HG02678 (cell line): ENCODE measurements around the gene TNFAIP6.
"Not testable (repeated sequence)": the region's sequence is repeated elsewhere in the genome, so short reads cannot be mapped to it uniquely, and the experiment has no call there.

Experiments
- ATAC-seq: cut with Tn5 transposase; IDR thresholded peaks from one replicate; pipeline ENCODE4 v1.9.1; 2021; ENCODE audit warnings: mild to moderate bottlenecking, moderate library complexity; ENCODE audit not compliant: unreplicated experiment

The TNFAIP6 gene, protein sequence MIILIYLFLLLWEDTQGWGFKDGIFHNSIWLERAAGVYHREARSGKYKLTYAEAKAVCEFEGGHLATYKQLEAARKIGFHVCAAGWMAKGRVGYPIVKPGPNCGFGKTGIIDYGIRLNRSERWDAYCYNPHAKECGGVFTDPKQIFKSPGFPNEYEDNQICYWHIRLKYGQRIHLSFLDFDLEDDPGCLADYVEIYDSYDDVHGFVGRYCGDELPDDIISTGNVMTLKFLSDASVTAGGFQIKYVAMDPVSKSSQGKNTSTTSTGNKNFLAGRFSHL

GRCh38 chr2:151357359-151357758, at the start of gene TNFAIP6:
Gene TNFAIP6, plus strand, starts transcription at chr2:151357592. Its CDS starts 75 bp downstream, at chr2:151357667.
- ATAC-seq, result no peak

DNA sequence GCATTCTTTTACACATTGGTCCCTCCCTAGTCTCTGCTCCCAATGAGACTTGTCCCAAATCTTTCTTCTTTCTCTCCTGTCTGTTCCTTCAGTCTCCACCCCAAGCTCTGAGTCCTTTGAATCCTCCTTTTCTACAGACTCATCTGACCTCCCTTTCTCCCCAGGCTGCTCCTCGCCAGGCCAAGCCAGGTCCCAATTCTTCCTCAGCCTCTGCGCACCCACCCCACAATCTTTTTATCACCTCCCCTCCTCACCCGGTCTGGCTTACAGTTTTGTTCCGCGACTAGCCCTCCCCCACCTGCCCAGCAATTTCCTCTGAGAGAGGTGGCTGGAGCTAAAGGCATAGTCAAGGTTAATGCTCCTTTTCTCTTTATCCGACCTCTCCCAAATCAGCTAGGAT, 47.1 kb upstream of the TNFAIP6 start:
- not testable (repeated sequence) for ATAC-seq

- not testable (repeated sequence) for ATAC-seq
These were observed 45.0 kb upstream of the TNFAIP6 start for GRCh38 chr2:151312440-151312839.

DNA sequence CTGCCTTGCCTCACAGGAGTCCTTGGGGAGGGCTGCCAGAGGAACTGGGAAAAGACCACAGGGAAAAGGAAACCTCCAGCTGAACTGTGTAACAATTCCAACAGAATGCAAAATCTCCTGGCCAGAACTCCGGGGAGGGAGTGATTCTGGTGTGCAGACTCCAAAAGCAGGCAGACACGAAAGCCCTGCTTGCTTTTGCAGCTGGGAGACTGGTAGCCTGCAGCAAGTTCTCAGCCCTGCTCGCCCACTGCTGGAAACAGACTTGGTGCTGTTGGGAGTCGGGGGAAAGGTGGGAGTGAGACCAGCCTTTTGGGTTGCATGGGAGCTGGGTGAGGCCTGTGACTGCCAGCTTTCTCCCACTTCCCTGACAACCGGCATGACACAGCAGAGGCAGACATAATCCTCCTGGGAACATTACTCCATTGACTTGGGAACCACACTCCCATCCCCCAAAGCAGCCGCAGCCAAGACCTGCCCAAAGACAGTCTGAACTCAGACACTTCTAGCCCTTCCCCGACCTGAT, 42.0 kb upstream of the TNFAIP6 start:
- no peak for ATAC-seq

GRCh38 chr2:151325581-151326095, 31.8 kb upstream of the TNFAIP6 start:
- ATAC-seq, result no peak

DNA sequence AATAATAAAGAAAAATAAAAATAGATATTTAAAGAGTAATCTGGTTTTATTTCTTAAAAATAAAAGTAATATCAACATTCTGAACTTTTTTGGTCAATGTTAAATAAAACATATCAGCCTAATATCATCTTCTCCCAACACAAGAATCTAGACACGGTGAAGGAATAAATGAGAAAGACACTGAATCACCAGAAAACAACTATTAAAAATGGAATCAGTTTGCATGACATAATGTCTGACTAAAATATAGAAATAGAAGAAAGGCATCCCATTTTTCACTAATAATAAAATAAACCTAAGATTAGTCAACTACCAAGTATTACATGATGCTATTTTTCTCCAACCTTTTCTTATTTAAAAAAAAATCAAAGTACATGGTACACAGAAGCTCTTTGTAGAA, 30.8 kb upstream of the TNFAIP6 start:
- ATAC-seq, result no peak

GRCh38 chr2:151329998-151330397, 27.4 kb upstream of the TNFAIP6 start:
- no peak for ATAC-seq

- ATAC-seq, result no peak
These were observed 24.3 kb upstream of the TNFAIP6 start for GRCh38 chr2:151333083-151333482.

DNA sequence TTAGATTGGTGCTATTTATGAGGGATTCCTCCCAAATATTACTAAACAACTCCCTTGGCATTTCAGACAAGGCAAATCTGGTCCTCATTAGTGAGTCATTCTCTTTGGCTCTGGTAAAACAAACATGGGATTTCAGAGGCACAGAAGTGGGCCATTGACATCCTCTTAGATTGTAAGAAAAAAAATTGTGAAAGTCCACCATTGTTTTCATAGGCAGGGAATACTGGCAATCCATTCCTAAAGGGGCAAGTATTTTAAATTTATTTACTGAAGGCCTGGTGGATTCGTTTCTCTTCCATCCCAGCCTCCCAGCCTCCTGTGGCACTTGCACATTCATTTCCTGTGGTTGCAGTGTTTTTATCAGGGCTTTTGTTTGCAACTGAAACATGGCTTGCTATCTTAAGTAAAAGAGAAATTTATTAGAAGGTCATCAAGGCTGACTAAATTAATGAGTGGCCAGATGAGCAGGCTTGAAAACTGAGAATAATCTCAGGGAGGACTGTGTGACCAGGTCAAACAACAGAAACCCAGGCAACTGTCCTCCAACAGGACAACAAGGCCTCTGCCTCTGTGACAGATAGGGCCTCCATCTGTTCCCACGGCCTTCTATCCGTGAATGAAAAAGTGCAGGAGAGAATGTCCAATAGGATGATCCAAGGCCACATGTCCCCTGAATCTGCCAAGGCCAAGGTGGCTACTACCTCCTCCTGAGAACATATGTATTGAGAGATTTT, 23.1 kb upstream of the TNFAIP6 start:
- ATAC-seq, result no peak

GRCh38 chr2:151336863-151337371, 20.5 kb upstream of the TNFAIP6 start:
- ATAC-seq, result no peak

DNA sequence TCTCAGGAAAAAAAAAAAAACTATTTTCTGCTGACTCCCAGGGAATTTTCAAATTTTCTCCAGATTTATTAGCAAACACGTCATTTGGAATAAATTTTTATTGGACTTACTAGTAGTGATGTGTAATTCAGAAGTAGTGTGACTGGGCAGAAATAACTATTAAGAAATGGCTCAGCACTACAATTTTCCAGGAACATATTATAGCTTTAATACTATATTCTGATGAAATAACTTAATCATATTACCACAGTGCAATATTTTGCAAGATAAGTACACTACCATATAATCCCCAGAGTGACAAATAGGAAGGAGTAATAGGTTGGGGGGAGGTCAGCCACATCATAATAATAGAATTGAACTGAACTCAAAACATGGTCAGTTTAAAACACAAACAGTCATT, 19.7 kb upstream of the TNFAIP6 start:
- no peak for ATAC-seq

DNA sequence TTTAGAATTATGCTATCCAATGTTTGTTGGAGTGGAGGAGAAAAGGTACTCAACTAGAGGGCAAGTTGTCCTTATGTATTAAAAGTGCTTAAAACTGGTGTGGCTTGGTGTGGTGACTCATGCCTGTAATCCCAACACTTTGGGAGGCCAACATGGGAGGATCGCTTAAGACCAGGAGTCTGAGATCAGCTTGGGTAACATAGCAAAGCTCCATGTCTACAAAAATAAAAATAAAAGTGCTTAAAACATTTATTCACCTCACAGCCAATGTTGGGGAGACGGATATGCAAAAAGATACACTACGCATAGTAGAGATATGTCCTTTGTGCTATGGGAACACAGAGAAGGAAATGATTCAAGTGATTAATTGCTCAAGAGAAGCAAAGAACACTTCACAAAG, 19.3 kb upstream of the TNFAIP6 start:
- ATAC-seq, result no peak

DNA sequence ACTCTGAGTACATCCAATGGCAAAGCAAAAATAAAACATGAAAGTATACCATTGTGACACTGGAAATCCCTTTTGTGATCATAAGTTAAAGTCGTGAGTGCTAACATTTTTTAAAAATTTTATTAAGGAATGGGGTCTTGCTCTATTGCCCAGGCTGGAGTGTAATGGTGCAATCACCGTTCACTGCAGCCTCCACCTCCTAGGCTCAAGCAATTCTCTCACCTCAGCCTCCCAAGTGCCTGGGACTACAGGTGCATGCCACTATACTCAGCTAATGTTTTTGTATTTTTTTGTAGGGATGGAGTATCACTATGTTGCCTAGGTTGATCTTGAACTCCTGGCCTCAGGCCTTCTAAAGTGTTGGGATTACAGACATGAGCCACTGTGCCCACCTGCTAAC, 14.3 kb upstream of the TNFAIP6 start:
- no peak for ATAC-seq

- ATAC-seq, result not testable (repeated sequence)
These were observed 13.2 kb upstream of the TNFAIP6 start for GRCh38 chr2:151344191-151344590.

- ATAC-seq, result no peak
These were observed 12.5 kb upstream of the TNFAIP6 start for GRCh38 chr2:151344906-151345305.

DNA sequence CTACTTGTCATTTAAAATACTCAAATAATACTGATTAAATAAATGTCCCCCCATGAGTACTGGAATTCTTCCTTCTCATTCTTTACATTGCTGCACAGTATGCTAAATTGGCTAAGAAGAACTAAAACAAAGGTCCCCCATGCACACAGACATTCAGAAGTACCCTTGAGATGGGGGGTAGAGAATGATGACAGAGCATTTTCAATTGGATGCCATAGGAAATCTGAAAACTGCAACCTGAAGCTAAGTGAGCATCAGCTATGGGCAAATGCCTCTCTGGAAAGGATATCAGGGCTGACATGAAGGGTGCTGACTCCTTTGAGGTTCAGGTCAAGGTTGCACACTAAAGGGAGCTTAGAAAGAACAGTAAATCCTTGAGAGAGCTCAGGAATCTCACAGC, 10.1 kb upstream of the TNFAIP6 start:
- no peak for ATAC-seq

- no peak for ATAC-seq
These were observed 9.5 kb upstream of the TNFAIP6 start for GRCh38 chr2:151347906-151348305.

DNA sequence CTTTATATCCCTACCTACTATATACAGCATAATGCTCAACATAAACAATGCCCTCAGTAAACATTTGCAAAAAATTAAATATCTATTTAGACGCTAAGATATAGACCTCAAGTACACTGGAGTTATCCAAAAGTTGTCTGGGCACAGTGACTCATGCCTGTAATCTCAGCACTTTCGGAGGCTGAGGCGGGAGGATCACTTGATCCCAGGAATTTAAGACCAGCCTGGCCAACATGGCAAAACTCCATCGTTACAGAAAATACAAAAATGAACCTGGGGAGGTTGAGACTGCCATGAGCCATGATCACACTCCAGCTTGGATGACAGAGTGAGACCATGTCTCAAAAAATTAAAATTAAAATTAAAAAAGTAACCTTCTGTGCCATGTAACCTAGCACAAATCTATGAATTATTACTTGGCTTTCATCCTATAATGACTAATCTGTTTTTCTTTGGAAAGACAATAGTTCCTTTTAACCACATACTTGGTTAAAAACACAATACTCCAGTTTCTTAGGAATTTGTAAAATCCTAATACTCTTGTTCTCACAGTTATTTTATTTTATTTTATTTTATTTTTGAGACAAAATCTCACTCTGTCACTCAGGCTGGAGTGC, 6.7 kb upstream of the TNFAIP6 start:
- no peak for ATAC-seq

- no peak for ATAC-seq
These were observed 3.4 kb upstream of the TNFAIP6 start for GRCh38 chr2:151353995-151354394.

GRCh38 chr2:151354807-151355206, 2.6 kb upstream of the TNFAIP6 start:
- no peak for ATAC-seq
